Measurements from ENCODE around the gene ATG4C. TPM values are rescaled to one million over a fixed set of nuclear protein-coding genes. Genes with fewer than 3 reads are reported as not detected.

The ATG4C gene
- total RNA-seq, 1 donor from 2014 or later, result 13.7 TPM

DNA sequence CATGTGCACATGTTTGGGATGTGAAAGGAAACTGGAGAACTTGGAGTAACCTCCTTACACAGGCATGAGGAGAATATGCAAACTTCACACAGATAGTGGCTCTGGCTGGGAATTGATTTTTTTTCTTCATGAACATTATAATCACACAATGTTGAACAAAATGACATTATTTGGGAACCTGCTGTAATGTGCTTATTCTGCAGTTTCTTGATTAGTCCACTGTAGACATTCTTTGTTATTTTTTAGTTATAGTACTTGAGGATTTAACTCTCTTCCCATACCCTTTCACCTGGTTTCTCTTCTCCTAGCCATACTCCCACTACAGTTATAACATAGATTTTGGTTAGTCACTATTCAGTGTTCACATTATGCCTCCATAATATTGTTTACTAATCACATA lies 68.3 kb downstream of the ATG4C start:
- no peak overlapping the region for H3K4me3 ChIP-seq
- H3K4me1 ChIP-seq, result no peaks in the 10 kb centered on the region
- H3K27ac ChIP-seq, result no peak overlapping the region
- intact Hi-C loops (cut with DNase I), result no loop called here
- ATAC-seq, result no peak
- no peak for DNase-seq
- TF ChIP-seq, protein P1, sequence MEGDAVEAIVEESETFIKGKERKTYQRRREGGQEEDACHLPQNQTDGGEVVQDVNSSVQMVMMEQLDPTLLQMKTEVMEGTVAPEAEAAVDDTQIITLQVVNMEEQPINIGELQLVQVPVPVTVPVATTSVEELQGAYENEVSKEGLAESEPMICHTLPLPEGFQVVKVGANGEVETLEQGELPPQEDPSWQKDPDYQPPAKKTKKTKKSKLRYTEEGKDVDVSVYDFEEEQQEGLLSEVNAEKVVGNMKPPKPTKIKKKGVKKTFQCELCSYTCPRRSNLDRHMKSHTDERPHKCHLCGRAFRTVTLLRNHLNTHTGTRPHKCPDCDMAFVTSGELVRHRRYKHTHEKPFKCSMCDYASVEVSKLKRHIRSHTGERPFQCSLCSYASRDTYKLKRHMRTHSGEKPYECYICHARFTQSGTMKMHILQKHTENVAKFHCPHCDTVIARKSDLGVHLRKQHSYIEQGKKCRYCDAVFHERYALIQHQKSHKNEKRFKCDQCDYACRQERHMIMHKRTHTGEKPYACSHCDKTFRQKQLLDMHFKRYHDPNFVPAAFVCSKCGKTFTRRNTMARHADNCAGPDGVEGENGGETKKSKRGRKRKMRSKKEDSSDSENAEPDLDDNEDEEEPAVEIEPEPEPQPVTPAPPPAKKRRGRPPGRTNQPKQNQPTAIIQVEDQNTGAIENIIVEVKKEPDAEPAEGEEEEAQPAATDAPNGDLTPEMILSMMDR (IDR thresholded peaks at IDR 0.05), result no peak
- H3K27me3 ChIP-seq, result no peaks in the 10 kb centered on the region
- H3K36me3 ChIP-seq, result no peaks in the 10 kb centered on the region
- H3K9me3 ChIP-seq, result no peaks in the 10 kb centered on the region

DNA sequence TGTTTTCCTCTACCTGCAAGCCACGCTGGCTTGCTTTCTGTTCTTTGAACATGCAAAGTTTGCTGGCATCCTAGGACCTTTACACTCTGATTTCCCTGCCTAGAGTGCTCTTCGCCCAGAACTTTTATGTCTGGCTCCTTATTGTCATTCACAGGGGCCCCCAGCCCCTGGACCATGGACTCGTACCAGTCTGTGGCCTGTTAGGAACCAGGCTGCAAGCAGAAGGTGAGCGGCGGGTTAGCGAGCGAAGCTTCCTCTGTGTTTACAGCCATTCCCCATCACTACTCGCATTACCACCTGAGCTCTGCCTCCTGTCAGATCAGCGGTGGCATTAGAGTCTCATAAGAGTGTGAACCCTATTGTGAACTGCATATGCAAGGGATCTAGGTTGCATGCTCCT lies 73.0 kb downstream of the ATG4C start:
- no peaks in the 10 kb centered on the region for H3K4me1 ChIP-seq
- H3K9me3 ChIP-seq, result no peaks in the 10 kb centered on the region
- H3K4me3 ChIP-seq, result no peak overlapping the region
- ATAC-seq (no peak), DNase-seq (no peak)
- no peak overlapping the region for H3K27ac ChIP-seq
- peaks cover 8% of the 10 kb centered on the region for H3K36me3 ChIP-seq
- TF ChIP-seq, protein P1 (IDR thresholded peaks at IDR 0.05), result no peak
- no peaks in the 10 kb centered on the region for H3K27me3 ChIP-seq
- intact Hi-C loops (cut with DNase I), result no loop called here

DNA sequence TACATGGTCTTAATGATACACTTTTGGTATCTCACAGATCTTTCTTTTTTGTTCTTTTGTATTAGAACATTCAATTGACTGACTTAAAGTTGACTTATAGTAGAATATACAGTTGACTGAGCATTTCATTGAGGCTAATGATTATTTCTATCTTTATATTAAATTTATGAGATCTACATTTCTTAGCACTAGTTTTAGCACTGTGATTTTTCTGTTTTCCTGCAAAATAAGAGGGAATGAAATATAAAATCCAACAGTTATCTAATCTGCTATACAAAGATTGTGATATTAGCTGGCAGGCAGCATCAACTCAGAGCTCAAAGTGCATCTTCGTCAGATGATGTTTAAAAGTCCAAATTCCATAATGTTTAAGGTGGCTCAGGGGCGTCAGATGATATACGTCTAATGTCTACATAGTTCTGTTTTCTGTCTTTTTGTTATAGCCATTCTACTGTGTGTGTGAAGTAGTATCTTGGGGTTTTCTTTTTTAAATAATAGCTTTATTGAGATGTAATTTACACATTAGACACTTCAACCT lies 85.4 kb downstream of the ATG4C start:
- TF ChIP-seq, protein P1 (IDR thresholded peaks at IDR 0.05), result no peak
- H3K27me3 ChIP-seq, result peaks cover 4% of the 10 kb centered on the region
- intact Hi-C loops (cut with DNase I), result no loop called here
- H3K27ac ChIP-seq, result no peak overlapping the region
- H3K4me3 ChIP-seq, result no peak overlapping the region
- no peaks in the 10 kb centered on the region for H3K36me3 ChIP-seq
- H3K9me3 ChIP-seq, result no peaks in the 10 kb centered on the region
- H3K4me1 ChIP-seq, result no peaks in the 10 kb centered on the region
- DNase-seq (no peak), ATAC-seq (no peak)

DNA sequence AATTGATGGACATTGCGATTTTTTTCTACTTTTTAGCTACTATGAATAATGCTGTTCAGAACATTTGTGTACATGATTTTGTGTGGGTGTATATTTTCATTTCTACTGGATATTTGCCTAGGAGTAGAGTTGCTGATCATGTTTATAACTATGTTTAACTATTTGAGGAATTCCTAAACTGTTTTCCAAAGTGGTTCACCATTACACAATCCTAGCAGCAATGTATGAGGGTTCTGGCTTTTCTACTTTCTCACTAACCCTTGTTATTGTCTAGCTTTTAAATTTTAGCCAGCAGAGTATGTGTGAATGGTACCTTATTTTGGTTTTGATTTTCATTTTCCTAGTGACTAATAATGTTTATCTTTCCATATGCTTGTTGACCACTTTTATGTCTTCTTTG lies 86.2 kb downstream of the ATG4C start:
- intact Hi-C loops (cut with DNase I), result no loop called here
- DNase-seq (no peak), ATAC-seq (no peak)
- Histone ChIP-seq H3K27ac (no peak overlapping the region), H3K4me3 (no peak overlapping the region), H3K4me1 (no peaks in the 10 kb centered on the region), H3K27me3 (peaks cover 4% of the 10 kb centered on the region), H3K36me3 (no peaks in the 10 kb centered on the region), H3K9me3 (no peaks in the 10 kb centered on the region)
- TF ChIP-seq, protein P1 (IDR thresholded peaks at IDR 0.05), result no peak

DNA sequence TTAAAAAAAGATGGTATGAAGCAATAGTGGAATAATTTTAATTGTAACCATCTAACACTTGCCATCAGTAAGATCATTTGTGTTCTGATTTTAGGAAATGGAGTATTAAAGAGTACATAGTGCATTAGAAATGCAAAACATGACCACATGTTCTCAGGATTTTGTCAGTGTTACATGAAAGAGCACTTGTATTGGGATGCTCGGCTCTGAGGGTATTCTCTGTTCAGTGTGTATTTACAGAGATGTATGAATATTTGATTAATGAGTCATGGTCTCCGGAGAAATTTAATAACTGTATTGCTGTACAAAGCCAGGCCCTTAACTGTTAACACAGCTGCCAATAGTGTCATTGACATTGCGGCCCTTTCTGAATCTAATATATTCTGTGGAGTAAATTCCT lies 91.7 kb downstream of the ATG4C start:
- Histone ChIP-seq H3K27me3 (peaks cover 4% of the 10 kb centered on the region), H3K4me1 (no peaks in the 10 kb centered on the region), H3K4me3 (no peak overlapping the region), H3K27ac (no peak overlapping the region), H3K36me3 (no peaks in the 10 kb centered on the region), H3K9me3 (no peaks in the 10 kb centered on the region)
- DNase-seq, result no peak
- intact Hi-C loops (cut with DNase I), result no loop called here
- no peak for ATAC-seq
- TF ChIP-seq, protein P1 (IDR thresholded peaks at IDR 0.05), result no peak

DNA sequence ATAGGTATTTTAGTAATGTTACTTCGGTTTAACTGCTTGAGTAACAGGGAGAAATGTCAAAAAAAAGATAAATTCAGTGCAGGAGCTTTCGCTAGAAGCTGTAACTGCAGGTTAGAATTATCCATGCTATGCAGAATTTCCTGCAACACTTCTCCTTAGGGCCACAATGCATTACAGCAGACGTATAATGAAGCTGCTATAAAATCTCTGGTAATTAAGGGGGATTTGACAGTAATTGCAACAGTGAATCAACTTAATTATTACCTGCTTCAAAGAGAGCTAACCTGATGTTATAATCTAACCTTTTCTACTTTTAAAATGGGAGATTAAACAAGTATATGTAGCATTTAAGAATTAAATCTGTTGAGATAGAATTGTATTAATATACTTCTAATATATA lies 92.6 kb downstream of the ATG4C start:
- H3K27me3 ChIP-seq, result peaks cover 4% of the 10 kb centered on the region
- intact Hi-C loops (cut with DNase I), result no loop called here
- no peaks in the 10 kb centered on the region for H3K36me3 ChIP-seq
- H3K4me3 ChIP-seq, result no peak overlapping the region
- ATAC-seq (no peak), DNase-seq (no peak)
- no peaks in the 10 kb centered on the region for H3K9me3 ChIP-seq
- no peak overlapping the region for H3K27ac ChIP-seq
- TF ChIP-seq, protein P1 (IDR thresholded peaks at IDR 0.05), result no peak
- no peaks in the 10 kb centered on the region for H3K4me1 ChIP-seq

All from upper lobe of right lung (tissue), 1 donor.